ENCODE data around the gene WDFY3.

The WDFY3 gene

DNA sequence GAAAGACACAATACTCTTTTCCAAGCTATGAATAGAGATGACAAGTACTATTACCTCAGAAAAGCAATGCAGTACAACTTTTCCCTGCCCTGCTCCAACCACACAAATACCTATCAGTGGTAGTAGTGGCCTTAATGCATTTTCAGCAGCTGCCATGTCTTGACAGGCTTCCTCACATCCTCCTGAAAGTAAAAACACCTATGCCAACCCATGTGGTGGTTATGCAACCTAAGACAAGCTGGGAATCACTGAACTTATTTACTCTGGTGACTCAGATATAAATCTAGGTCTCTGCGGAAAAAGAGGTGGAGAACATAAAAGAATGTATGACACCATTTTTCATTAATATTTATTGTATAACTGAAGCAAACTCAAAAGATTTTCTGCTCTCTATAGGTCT, 14.5 kb downstream of the WDFY3 start:
- peak; percentile 53 for DNase-seq

DNA sequence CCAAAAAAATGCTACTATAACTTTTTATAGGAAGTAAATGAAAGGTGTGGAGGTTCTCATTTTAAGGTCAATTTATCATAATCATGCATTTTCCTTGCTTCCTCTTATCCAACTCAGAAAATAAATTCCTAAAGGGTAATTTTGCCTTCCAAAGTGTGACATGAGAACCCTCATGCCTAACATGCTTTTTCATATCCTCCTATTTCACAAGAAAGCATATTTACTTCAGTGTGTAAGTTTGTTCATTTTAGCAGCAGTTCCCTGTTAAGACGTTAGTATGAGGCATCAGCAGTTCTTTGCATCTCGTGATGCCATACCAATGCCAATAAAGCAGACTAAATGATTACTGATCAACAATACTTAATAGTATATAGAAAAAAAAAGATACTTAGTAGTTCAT, 18.4 kb downstream of the WDFY3 start:
- no peak for DNase-seq

DNA sequence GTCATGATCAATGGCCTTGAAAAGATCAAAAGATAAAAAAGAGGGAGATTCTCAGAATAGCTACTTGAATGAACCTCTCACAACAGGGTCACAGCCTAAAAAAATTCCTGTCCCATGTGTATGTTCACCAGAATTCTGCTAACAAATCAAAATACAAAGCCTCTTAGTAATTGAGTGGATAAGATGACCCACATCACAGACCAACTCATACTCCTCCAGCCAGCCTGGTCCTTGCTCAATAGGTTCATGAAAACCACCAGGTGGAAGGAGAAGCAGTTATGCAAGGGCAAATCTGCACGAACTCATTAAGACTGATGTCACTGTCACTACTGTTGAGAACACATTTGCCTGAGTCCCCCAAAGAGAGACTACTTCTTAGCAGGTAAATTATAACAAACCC, 21.5 kb downstream of the WDFY3 start:
- peak; percentile 50 for DNase-seq

DNA sequence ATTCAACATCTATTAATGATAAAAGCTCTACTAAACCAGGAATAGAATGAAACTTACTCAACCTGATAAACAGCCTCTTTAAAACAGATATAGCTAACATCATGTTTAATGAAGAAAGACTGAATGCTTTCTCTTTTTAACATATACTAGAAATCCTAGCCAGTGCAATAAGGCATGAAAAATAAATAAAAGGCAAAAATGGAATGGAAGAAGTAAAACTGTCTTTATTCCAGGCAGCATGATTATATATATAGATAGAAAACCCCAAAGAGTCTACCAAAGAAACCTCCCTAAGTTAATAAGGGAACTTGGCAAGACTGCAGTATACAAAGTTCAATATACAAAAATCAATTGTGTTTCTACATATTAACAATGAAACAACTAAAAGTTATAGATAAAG, 25.5 kb downstream of the WDFY3 start:
- no peak for DNase-seq

DNA sequence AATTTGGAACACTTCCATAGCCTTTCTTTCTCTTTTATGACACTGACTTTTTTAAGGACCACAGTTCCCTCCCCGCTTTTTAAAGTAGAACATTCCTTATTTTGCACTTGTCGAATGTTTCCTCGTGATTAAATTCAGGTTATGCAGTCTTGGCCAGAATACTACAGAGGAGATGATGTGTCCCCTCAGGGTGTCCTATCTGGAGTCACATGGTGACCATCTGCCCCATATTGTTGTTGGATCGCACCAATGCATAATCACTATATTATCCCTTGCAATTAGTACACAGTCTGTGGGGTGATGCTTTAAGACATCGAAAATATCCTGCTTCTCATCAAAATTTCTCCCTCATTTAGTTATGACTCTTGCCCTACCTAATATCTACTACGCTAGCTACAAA, 27.4 kb downstream of the WDFY3 start:
- DNase-seq = peak; percentile 36

DNA sequence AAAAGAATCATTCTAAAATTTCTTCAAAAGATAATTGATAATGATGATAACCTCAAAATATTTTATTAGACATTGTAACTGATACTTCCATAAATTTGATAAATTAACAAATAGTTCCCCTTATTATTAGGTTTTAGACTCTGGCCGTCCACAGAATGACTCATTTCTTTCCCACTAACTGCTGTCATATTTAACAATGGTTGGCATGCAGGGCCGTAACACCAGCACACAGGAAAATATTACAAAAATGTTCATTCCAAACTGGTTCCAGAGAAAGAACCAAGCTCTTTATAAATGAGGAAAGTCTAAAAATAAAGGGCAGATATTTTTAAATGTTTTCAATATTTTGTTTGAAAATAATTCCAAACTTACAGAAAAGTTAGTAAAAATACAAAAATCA, 28.2 kb downstream of the WDFY3 start:
- peak; percentile 79 for DNase-seq

DNA sequence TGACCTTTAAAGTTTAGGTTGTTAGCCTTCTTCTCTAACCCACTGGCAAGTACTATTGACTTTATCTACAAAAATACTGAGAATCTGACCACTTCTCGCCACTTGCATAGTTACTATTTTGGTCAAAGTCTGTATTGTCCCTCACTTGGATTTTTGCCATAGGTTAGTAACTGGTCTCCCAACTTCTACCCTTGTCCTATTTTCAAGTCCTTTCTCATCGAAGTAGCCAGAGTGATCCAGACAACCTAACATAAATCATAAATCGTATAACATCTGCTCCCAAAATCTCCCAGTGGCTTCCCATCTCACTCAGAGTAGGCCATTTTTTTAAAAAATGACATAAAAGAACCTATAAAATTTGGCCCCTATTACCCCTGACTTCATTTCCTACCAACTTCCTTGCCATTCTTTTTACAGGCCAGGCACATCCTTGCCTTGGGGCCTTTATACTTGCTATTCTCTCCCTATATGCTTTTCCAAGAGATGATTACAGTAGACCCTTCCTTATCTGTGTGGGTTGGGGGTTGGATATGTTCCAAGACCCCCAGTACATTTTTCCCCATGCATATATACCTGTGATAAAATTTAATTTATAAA, 29.0 kb downstream of the WDFY3 start:
- DNase-seq = no peak

DNA sequence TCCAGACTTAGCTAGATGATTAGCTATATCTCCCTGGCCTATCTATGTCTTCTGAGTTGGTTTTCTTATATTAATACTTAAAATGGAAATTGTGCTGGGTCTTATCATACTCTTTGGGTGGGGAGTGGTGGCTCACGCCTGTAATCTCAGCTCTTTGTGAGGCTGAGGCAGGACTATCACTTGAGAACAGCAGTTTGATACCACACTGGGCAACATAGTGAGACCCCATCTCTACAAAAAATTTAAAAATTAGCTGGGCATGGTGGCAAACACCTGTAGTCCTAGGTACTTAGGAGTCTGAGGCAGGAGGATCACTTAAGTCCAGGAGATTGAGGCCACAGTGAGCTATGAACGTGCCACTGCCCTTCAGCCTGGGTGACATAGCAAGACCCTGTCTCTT, 30.4 kb downstream of the WDFY3 start:
- no peak for DNase-seq

DNA sequence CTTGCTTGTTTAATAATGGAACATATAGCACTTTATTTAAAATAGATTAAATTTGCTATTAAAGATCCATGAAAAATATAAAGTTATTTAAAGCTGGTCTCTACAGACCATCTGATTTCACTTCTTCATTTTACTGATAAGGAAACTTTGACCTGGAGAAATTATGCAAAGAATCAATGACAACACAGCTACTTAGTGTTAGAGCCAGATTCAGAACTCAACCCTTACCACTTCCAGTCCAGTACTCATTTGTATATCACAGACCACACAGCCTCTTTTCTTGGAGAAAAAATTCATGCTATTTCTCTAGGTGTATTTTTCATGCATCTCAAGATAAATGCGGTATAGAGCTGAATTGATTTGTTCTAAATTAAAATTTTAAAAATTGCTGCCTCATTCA, 34.0 kb downstream of the WDFY3 start:
- DNase-seq = no peak

DNA sequence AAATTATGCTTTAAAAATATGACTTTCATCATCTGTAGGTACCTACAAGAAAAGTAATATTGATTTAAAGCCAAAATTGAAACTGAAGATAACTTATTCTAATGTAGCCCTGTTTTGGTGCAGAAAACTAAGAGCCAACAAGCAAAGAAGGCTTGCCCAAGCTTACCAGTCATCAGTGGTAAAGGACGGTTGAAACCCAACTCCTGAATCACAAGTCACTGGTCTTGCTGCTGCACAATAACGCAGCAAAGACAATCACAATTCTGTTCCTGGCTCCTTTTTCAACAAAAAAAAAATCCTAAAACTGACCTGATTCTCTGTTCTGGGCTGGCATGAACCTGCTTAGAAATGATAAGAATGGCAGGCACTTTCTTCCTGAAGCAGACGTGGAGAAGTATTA, 34.5 kb downstream of the WDFY3 start:
- DNase-seq = no peak

DNA sequence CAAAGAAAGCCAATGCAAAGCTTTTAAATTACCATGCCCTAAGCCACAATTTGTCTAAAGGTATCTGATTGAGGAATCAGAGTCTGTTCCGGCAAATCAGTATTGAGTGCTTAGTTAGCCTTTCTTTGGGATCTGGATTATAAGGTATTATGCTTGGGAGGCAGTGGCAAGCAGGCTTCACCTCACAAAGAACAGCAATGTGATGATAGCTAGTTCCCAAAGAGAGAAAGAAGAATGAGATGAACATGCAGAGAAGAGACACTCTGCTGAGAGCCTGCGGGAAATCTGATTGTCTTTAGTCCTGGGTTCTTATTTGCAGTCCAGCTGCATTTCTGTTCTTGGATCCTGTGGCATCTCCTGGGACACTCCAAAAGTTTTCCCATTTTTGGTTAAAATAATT, 35.2 kb downstream of the WDFY3 start:
- DNase-seq = no peak

DNA sequence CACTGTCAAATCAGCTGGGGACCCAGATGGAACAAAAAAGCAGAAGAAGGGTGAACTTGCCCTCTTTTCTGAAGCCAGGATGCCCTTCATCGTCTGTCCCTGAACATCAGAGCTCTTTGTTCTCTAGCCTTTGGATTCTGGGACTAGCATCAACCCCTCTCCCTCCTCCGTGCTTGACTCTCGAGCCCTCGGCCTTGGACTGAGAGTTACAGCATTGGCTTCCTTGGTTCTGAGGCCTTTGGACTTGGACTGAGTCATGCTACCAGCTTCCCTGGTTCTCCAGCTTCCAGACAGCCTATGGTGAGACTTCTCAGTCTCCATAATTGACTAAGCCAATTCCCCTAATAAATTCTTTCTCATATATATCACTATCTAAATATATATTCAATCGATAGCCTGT, 38.4 kb downstream of the WDFY3 start:
- DNase-seq = no peak

DNA sequence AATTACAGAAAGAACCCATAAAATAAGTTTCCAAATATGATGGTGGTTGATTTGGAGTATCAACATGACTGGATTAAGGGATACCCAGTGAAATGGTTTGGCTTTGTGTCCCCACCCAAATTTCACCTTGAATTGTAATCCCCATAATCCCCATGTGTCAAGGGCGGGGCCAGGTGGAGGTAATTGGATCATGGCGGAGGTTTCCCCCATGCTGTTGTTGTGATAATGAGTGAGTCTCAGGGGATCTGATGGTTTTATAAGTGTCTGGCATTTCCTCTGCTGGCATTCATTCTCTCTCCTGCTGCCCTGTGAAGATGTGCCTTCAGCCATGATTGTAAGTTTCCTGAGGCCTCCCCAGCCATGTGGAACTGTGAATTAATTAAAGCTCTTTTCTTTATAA, 39.1 kb downstream of the WDFY3 start:
- no peak for DNase-seq

DNA sequence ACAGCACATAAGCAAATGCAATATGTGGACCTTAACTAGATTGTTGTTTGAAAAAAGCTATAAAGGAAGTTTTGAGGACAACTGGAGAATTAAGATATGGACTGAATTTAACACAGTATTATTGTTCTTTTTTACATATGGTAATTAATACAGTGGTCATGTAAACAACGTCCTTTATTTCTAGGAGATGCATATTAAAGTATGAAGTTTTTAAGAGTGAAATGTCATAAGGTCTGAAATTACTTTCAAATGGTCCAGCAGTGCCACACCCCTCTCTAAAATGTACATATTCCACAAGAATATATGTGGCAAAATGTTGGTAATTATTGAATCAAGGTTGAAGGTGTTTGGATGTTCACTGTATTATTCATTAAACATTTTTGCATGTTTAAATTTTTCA, 40.9 kb downstream of the WDFY3 start:
- no peak for DNase-seq

DNA sequence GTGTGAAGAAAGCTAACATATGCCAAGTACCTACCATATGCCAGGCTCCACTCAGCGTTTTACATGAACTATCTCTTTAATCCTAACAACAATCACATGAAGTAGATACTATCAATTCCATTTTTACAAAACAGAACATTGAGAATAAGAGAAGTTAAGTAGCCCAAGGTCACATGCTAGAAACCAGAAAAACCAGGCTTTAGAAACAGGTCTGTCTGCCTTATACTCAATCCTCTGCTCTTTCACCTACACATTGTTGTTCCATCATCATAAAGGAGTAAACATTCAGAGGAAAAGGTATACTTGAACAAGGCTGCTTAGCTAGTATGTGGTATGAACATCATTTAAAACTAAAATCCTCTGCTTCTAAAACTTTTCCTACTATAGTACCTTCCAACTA, 42.1 kb downstream of the WDFY3 start:
- no peak for DNase-seq

DNA sequence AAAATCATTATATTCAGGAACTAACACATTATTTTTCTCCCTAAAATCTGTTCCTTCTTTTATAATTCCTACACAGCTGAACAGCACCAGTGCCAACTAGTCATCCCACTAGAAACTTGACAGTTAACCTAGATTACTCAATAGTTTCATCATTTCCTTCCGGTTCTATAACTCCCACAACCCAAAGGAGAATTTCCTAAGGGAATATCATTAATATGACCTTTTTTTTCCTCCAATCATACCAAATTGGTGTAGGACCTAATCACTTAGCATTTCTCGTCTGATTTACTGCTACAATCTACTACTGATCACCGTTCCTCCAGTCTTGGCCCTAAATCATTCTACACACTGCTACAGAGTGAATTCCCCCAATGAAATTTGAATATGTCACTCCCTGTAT, 45.9 kb downstream of the WDFY3 start:
- DNase-seq = peak; percentile 73

DNA sequence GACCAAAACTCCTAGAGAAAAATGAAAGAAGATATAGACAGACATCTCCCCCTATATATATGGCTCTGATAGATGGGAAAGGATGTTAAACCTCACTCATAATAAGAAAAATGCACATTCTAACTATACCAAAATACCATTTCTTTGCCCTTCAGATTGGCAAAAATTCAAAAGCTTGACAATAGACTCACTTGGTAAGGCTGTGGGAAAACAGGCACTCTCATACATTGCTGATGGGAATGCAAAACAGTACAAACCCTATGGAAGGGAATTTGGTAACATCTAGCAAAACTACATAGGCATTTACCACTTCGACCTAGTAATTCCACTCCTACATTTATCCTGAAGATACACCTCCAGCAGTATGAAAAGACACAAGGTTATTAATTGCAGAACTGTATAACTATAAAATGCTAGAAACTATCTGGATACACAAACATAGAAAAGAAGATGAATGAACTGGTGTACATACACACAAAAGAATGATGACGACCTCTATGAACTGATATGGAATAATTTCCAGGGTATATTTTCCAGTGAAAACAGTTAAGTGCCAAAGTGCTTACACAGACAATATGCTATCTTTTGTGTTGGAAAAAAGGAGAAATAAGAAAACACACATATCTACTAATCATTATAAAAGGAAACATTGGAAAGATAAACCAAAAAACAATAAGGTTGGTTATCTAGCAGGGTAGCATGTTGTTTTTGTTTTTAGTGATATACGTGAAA, 48.5 kb downstream of the WDFY3 start:
- no peak for DNase-seq

DNA sequence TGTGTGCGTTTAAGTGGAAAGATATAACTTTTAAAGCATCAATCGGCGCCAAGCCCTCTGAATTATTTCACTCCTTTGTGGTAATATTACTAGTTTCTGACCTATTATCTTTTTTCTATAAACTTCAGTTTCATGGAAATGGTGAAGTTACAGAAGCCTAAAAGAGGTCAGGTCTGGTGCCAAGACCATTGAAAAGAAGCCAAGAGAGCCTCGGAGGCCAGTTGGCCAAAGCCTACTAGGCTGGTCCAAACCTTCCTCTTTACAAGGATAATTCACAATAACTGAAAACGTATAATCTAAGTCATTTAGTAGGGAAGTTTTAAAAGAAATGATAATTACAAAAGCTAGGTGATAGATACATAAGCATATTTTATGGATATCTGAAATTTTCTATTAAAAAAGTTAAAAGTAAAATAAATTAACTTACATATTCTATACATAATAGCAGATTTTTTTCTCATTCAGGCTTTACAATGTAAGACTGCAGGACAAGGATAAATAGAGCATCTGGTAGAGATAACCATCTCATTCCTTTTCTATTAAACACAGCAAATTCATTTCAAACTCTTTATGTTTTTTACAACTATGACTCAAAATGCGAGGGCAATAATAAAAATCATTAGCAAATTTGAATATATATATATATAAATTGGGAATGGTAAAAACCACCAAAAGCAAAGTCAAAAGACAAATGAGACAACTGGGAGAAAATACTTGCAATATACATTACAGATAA, 49.2 kb downstream of the WDFY3 start:
- DNase-seq = peak; percentile 28

DNA sequence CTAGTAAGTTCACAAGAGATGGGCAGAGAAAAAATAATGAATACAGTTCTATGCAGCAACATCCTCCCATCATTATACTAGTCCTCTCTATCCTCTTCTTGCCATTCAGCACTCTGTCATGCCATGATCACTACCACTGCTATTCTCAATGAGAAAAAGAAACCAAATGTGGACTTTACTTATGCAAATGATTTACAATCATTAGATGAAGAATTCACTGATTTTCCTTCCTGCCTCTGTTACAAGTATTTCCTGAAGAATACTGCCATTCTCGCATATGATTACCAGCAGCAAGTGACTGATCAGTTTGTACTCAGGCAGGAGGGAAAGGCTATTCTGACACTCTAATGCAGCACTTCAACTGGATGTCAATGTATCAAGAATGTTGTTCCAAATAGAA, 50.3 kb downstream of the WDFY3 start:
- DNase-seq = no peak

DNA sequence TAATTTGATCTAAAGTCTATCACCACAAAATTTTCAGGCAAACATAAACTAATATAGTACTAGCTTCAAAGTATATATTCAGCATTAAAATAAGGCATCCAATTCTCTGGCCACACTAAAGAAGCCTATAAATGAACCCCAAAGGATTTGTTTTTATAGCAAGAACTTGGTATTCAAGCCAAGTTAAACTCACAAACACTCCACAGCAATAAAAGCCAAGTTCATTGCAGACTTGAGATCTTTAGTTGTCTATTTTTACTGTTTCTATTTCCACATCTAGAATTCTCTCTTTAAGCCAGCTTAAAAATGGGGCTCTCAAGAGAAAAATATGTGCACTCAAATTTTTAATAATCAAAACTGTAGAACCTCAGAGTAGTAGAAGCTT, 51.1 kb downstream of the WDFY3 start:
- DNase-seq = no peak

DNA sequence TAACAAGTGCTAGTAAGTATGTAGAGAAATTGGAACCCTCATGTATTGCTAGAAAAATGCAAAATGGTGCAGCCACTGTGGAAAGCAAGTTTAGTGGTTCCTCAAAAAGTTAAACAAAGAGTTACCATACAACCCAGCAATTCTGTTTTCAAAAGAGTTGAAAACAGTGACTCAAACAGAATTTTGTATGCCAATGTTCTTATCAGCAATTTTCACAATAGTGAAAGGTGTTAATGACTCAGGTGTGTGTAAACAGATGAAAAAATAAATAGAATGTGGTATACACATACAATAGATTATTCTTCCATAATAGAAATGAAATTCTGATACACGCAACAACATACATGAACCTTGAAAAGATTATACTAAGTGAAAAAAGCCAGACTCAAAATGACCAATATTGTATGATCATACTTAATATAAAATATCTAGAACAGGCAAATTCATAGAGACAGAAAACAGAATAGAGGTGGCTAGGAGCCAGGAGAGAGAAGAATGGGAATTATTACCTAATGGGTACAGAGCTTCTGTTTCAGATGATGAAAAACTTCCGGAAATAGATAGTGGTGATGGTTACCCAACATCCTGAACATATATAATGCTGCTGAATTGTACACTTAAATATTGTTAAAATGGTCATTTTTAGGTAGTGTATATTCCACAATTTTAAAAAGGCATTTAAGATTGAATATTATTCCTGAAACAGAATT, 51.6 kb downstream of the WDFY3 start:
- no peak for DNase-seq

DNA sequence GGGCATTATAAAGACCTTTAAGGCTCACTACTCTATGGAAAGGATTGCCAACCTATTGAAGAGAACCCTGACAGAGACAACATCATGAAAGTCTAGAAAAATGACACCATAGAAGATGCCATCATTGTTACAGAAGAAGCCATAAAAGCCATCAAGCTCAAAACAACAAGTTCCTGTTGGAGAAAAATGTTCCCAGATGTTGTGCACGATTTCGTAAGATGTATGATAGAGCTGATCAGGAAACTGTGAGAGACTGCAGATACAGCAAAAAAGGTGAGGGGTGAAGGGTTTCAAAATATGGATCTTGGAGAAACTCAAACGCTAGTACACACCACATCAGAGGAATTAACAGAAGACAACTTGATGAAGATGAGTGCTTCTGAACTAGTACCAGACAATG, 53.3 kb downstream of the WDFY3 start:
- no peak for DNase-seq

DNA sequence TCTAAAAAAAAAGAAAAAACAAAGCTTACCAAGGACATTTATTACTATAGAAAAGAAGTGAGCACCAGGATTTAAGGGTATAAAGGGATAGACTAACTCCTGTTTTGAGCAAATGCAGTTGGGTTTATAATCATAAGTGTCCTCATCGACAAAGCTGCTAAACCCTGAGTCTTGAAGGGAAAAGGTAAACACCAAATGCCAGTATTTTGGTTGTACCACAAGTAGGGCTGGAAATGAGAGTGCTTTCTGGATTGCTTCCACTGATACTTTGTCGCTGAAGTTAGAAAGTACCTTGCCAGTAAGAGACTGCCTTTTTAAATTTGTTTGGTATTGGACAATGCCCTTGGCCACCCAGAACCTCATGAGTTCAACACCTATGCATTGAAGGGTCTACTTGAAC, 53.7 kb downstream of the WDFY3 start:
- no peak for DNase-seq

DNA sequence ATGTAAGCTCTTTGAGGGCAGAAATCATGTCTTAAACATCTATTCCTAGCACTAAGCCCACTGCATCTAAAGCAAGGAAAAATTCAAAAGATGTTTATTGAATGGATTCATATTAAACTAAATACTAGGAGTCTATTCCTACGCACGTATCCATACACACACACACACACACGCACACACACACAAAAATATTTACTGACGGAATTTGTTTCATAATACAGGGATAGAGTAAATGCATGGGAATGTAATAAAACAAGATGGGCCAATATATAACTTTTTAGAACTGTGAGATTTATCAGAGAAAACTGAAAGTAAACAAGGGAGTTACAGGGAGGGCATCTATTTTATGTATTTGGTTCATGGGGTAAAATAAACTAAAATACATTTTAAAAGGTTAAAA, 57.6 kb downstream of the WDFY3 start:
- DNase-seq = no peak
